ENCODE measurements around the gene S100A5.

- TF ChIP-seq CTCF (IDR thresholded peaks at IDR 0.05; ENCODE audit: insufficient read depth, low read depth, low read length) (no peak), EZH2 (IDR thresholded peaks at IDR 0.05; ENCODE audit: insufficient read depth, low read length) (no peak)
Measured at GRCh38 chr1:153543736-153544135, 3.0 kb upstream of the S100A5 start.
